K562 (cell line): Measurements from ENCODE around the gene LECT2.

ENCODE experiments used
- EHMT2 ChIP-seq: fragments of 450-650 bp; IDR thresholded peaks from 2 replicates; pipeline ENCODE4 v1.6.1; 2018; ENCODE audit warnings: antibody characterized with exemption
- EP300 ChIP-seq: IDR thresholded peaks from 2 replicates; pipeline ENCODE4 v1.6.1; 2012; ENCODE audit warnings: low read length, improper control_type of control experiment
- JUN ChIP-seq, 2 experiments: sonication (generic) in 1 of 2; formaldehyde crosslinking in 1 of 2; IDR thresholded peaks; 2 replicates each; pipeline versions ENCODE4 v1.6.1 to v1.8.0; 2012 to 2022; ENCODE audit warnings: borderline replicate concordance in 2 of 2, mild to moderate bottlenecking in 2 of 2, improper control_type of control experiment in 1 of 2, low read depth in 1 of 2, low read length in 1 of 2, missing genetic modification reagents in 1 of 2
- MYNN ChIP-seq, 2 experiments: sonication (generic); formaldehyde crosslinking in 1 of 2; IDR thresholded peaks; 2 replicates each; pipeline versions ENCODE4 v1.5.0 to v1.6.1; 2016 to 2020; ENCODE audit warnings: antibody characterized with exemption in 1 of 2, missing genetic modification reagents in 1 of 2
- POLR2A ChIP-seq: fragments of 450-650 bp; conservative IDR thresholded peaks from 2 replicates; pipeline ENCODE4 v1.6.1; 2016
- RBFOX2 ChIP-seq: fragments of 200-400 bp; formaldehyde crosslinking; IDR thresholded peaks from 2 replicates; pipeline ENCODE4 v1.6.1; 2017; ENCODE audit warnings: low read depth, mild to moderate bottlenecking, low read length, moderate library complexity
- TF ChIP-seq, protein P1 (sequence below), 2 experiments: fragments of 450-650 bp; formaldehyde crosslinking in 1 of 2; IDR thresholded peaks; 2 replicates each; pipeline versions ENCODE4 v1.4.0 to v1.6.1; 2014 to 2020; ENCODE audit warnings: mild to moderate bottlenecking in 2 of 2, borderline replicate concordance in 1 of 2, low read depth in 1 of 2
- TF ChIP-seq, protein P2 (sequence below): sonication (generic); formaldehyde crosslinking; IDR thresholded peaks from 2 replicates; pipeline ENCODE4 v1.8.1; 2023; ENCODE audit warnings: mild to moderate bottlenecking, missing genetic modification reagents

DNA sequence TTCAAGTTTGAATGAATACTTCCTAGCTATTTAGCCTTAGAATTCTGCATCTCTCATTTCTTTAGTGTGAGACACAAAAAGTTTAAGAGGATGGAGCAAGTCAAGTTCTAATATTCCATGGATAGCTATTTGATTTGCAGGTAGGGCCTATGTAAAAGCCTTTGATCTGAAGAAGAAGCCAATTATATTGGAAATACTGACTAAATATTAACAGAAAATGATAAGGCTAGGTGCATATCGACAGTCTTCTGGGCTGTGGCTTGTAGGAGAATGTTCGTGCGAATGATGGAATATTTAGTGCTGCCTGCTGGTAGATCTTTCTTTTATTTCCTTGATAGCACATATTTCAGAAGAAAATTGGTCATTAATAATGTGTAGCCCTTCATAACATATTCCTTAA is at the start of gene LECT2:
- TF ChIP-seq EHMT2 (no peak), EP300 (no peak), POLR2A (no peak), JUN (IDR thresholded peaks at IDR 0.05; ENCODE audit: borderline replicate concordance, low read depth, low read length) (no peak), JUN (CRISPR knock-in tag; IDR thresholded peaks at IDR 0.05; ENCODE audit: borderline replicate concordance) (no peak), MYNN (IDR thresholded peaks at IDR 0.05) (no peak), MYNN (CRISPR knock-in tag; IDR thresholded peaks at IDR 0.05) (no peak), RBFOX2 (no peak)
- TF ChIP-seq, protein P1, sequence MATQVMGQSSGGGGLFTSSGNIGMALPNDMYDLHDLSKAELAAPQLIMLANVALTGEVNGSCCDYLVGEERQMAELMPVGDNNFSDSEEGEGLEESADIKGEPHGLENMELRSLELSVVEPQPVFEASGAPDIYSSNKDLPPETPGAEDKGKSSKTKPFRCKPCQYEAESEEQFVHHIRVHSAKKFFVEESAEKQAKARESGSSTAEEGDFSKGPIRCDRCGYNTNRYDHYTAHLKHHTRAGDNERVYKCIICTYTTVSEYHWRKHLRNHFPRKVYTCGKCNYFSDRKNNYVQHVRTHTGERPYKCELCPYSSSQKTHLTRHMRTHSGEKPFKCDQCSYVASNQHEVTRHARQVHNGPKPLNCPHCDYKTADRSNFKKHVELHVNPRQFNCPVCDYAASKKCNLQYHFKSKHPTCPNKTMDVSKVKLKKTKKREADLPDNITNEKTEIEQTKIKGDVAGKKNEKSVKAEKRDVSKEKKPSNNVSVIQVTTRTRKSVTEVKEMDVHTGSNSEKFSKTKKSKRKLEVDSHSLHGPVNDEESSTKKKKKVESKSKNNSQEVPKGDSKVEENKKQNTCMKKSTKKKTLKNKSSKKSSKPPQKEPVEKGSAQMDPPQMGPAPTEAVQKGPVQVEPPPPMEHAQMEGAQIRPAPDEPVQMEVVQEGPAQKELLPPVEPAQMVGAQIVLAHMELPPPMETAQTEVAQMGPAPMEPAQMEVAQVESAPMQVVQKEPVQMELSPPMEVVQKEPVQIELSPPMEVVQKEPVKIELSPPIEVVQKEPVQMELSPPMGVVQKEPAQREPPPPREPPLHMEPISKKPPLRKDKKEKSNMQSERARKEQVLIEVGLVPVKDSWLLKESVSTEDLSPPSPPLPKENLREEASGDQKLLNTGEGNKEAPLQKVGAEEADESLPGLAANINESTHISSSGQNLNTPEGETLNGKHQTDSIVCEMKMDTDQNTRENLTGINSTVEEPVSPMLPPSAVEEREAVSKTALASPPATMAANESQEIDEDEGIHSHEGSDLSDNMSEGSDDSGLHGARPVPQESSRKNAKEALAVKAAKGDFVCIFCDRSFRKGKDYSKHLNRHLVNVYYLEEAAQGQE (IDR thresholded peaks at IDR 0.05; ENCODE audit: borderline replicate concordance) = no peak
- TF ChIP-seq, protein P1 (CRISPR knock-in tag; IDR thresholded peaks at IDR 0.05; ENCODE audit: low read depth) = no peak
- TF ChIP-seq, protein P2, sequence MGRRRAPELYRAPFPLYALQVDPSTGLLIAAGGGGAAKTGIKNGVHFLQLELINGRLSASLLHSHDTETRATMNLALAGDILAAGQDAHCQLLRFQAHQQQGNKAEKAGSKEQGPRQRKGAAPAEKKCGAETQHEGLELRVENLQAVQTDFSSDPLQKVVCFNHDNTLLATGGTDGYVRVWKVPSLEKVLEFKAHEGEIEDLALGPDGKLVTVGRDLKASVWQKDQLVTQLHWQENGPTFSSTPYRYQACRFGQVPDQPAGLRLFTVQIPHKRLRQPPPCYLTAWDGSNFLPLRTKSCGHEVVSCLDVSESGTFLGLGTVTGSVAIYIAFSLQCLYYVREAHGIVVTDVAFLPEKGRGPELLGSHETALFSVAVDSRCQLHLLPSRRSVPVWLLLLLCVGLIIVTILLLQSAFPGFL (CRISPR knock-in tag) = no peak
